Activated effector memory CD4-positive, alpha-beta T cell treated with Interleukin-2 at 50 U/mL for 16 hours (primary cell): ENCODE data around the gene NWD2.
"Not testable (repeated sequence)": the region's sequence is repeated elsewhere in the genome, so short reads cannot be mapped to it uniquely, and the experiment has no call there.

Experiments
- DNase-seq: peaks from one replicate; pipeline ENCODE4 v3.0.0-alpha.2; 2020

Gene NWD2

GRCh38 chr4:37400241-37400881, 155.8 kb downstream of the NWD2 start:
- no peak for DNase-seq

GRCh38 chr4:37407938-37408826, 163.6 kb downstream of the NWD2 start:
- DNase-seq = not testable (repeated sequence)

- DNase-seq = not testable (repeated sequence)
Measured at GRCh38 chr4:37413612-37414011, 169.1 kb downstream of the NWD2 start.

GRCh38 chr4:37415845-37416369, 171.4 kb downstream of the NWD2 start:
- no peak for DNase-seq

GRCh38 chr4:37421614-37422013, 177.1 kb downstream of the NWD2 start:
- no peak for DNase-seq

- no peak for DNase-seq
Measured at GRCh38 chr4:37422102-37422501, 177.6 kb downstream of the NWD2 start.

GRCh38 chr4:37422638-37423037, 178.1 kb downstream of the NWD2 start:
- DNase-seq = no peak

- no peak for DNase-seq
Measured at GRCh38 chr4:37423310-37423709, 178.8 kb downstream of the NWD2 start.

GRCh38 chr4:37424753-37425152, 180.2 kb downstream of the NWD2 start:
- DNase-seq = no peak

GRCh38 chr4:37425857-37426256, 181.3 kb downstream of the NWD2 start:
- DNase-seq = no peak

- no peak for DNase-seq
Measured at GRCh38 chr4:37427193-37427592, 182.7 kb downstream of the NWD2 start.

- no peak for DNase-seq
Measured at GRCh38 chr4:37429906-37430305, 185.4 kb downstream of the NWD2 start.

- DNase-seq = no peak
Measured at GRCh38 chr4:37430718-37431416, 186.3 kb downstream of the NWD2 start.

GRCh38 chr4:37431417-37431743, 186.8 kb downstream of the NWD2 start:
- no peak for DNase-seq

GRCh38 chr4:37434469-37434868, 189.9 kb downstream of the NWD2 start:
- no peak for DNase-seq

- no peak for DNase-seq
Measured at GRCh38 chr4:37436546-37436945, 192.0 kb downstream of the NWD2 start.

- no peak for DNase-seq
Measured at GRCh38 chr4:37437163-37437562, 192.6 kb downstream of the NWD2 start.

- no peak for DNase-seq
Measured at GRCh38 chr4:37438564-37439279, 194.2 kb downstream of the NWD2 start.

GRCh38 chr4:37439809-37440474, 195.4 kb downstream of the NWD2 start:
- no peak for DNase-seq

GRCh38 chr4:37440501-37440900, 196.0 kb downstream of the NWD2 start:
- no peak for DNase-seq

GRCh38 chr4:37441231-37442061, 196.9 kb downstream of the NWD2 start:
- no peak for DNase-seq

GRCh38 chr4:37442062-37442323, 197.4 kb downstream of the NWD2 start:
- no peak for DNase-seq
